H1 (cell line): ENCODE results near the gene EVC2. TPM values are rescaled to one million over a fixed set of nuclear protein-coding genes. Genes with fewer than 3 reads are reported as not detected.

Experiments used
- ATF2 ChIP-seq: IDR thresholded peaks from 2 replicates; pipeline ENCODE4 v1.6.1; 2012; ENCODE audit warnings: low read length, inconsistent platforms
- RFX5 ChIP-seq: IDR thresholded peaks from 2 replicates; pipeline ENCODE4 v1.6.1; 2011; ENCODE audit warnings: low read depth, low read length, improper control_type of control experiment, borderline replicate concordance
- YY1 ChIP-seq: IDR thresholded peaks from 2 replicates; pipeline ENCODE4 v1.6.1; 2011; ENCODE audit warnings: low read depth, mild to moderate bottlenecking, low read length
- polyA plus RNA-seq, 7 experiments: library from polyadenylated mRNA; depleted of rRNA in 3 of 7; stranded (reverse) in 5 of 7; unstranded in 2 of 7; fragments of >200 nt in 5 of 7; fragments of 200-250 nt in 2 of 7; gene quantifications; 1 replicate in 5 of 7; 2 replicates in 1 of 7; 4 replicates in 1 of 7; pipeline versions ENCODE4 v1.2.1 to v1.2.3, GENCODE V29; 2011 to 2013; ENCODE audit warnings: missing spikeins in 2 of 7, mixed read lengths in 2 of 7
- total RNA-seq: library from RNA; stranded (reverse); fragmentation: NEBNext Ultra II Directional; extraction: Animal tissue kit (Norgen Biotek cat#: 25700); gene quantifications from 2 replicates; pipeline ENCODE4 v1.2.1, GENCODE V29; 2021

The EVC2 gene
- total and polyA plus RNA-seq, 2 of the 8 experiments (the other 6 are each of a cell fraction or from before 2014, with no cell fraction given): 0.73 to 5.9 TPM

DNA sequence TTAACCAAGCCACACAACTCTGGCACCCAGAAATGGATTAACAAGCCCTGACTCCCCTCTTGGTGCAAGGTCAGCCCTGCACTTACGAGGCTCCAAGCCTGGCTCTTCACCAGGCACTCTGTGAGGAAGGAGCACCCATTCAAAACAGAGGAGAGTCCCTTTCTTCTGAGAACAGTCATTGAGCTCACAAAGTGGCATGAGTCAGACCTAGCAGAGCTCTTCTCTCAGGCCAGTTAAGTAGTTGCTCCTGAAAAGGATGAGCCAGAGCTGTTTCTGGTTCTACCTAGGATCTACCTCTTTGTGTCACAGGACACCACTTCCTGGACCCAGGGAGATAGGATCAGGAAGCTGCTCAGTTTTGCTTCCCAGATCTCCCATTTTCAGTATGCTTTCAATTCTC lies 48.2 kb downstream of the EVC2 start (continued):
- TF ChIP-seq RFX5 (no peak), YY1 (no peak), ATF2 (no peak)
